Astrocyte (in vitro differentiated cells and primary cell): Measurements from ENCODE around the gene RTBDN. TPM values are rescaled to one million over a fixed set of nuclear protein-coding genes. Genes with fewer than 3 reads are reported as not detected.
A peak's percentile ranks its signal among the peaks of the same experiment; 100 is the strongest.

ENCODE experiments used
- DNase-seq: peaks from one replicate; pipeline ENCODE4 v3.0.0-alpha.2; 2010; ENCODE audit warnings: low read depth
- FAIRE-seq: peaks from 2 replicates; lab custom pipeline; 2011; peaks lifted over from hg19 to GRCh38; lab: Jason Lieb, UNC
- H2AFZ ChIP-seq: 2 replicates; pipeline ENCODE4 v1.6.0; 2012; ENCODE audit warnings: low read depth, low read length, inconsistent platforms
- H3K27ac ChIP-seq: 2 replicates; pipeline ENCODE4 v1.5.1; 2011; ENCODE audit warnings: low read depth, low read length, inconsistent platforms
- H3K27me3 ChIP-seq: 2 replicates; pipeline ENCODE4 v1.6.0; 2011; ENCODE audit warnings: low read length, inconsistent platforms; ENCODE audit not compliant: insufficient read depth
- H3K36me3 ChIP-seq: 2 replicates; pipeline ENCODE4 v1.5.1; 2011; ENCODE audit warnings: low read length, inconsistent platforms; ENCODE audit not compliant: insufficient read depth
- H3K4me1 ChIP-seq: 2 replicates; pipeline ENCODE4 v1.5.1; 2011; ENCODE audit warnings: low read length, inconsistent platforms; ENCODE audit not compliant: insufficient read depth
- H3K4me2 ChIP-seq: 2 replicates; pipeline ENCODE4 v1.6.0; 2012; ENCODE audit warnings: low read length, inconsistent platforms
- H3K4me3 ChIP-seq: 2 replicates; pipeline ENCODE4 v1.5.1; 2011; ENCODE audit warnings: low read depth, mild to moderate bottlenecking, low read length, inconsistent platforms; ENCODE audit not compliant: insufficient read depth
- H3K79me2 ChIP-seq: 2 replicates; pipeline ENCODE4 v1.6.0; 2012; ENCODE audit warnings: mild to moderate bottlenecking, low read length, inconsistent platforms; ENCODE audit not compliant: insufficient read depth
- H3K9ac ChIP-seq: 2 replicates; pipeline ENCODE4 v1.6.0; 2012; ENCODE audit warnings: mild to moderate bottlenecking, low read length, inconsistent platforms
- H3K9me3 ChIP-seq: 2 replicates; pipeline ENCODE4 v1.5.1; 2012; ENCODE audit warnings: low read depth, mild to moderate bottlenecking, low read length, inconsistent platforms; ENCODE audit not compliant: insufficient read depth
- H4K20me1 ChIP-seq: 2 replicates; pipeline ENCODE4 v1.6.0; 2012; ENCODE audit warnings: low read length, inconsistent platforms; ENCODE audit not compliant: insufficient read depth
- H3K27ac Mint-ChIP-seq: one replicate; pipeline ENCODE4 v1.8.0; 2021; ENCODE audit warnings: mild to moderate bottlenecking, mixed read lengths; ENCODE audit not compliant: unreplicated experiment
- H3K27me3 Mint-ChIP-seq: one replicate; pipeline ENCODE4 v1.8.0; 2021; ENCODE audit warnings: low read depth, mixed read lengths; ENCODE audit not compliant: unreplicated experiment
- H3K36me3 Mint-ChIP-seq: one replicate; pipeline ENCODE4 v1.8.0; 2021; ENCODE audit warnings: low read depth, mixed read lengths; ENCODE audit not compliant: unreplicated experiment
- H3K4me1 Mint-ChIP-seq: one replicate; pipeline ENCODE4 v1.8.0; 2021; ENCODE audit warnings: low read depth, mixed read lengths; ENCODE audit not compliant: unreplicated experiment
- H3K4me3 Mint-ChIP-seq: one replicate; pipeline ENCODE4 v1.8.0; 2021; ENCODE audit warnings: mild to moderate bottlenecking, moderate library complexity, mixed read lengths; ENCODE audit not compliant: unreplicated experiment
- H3K9me3 Mint-ChIP-seq: one replicate; pipeline ENCODE4 v1.8.0; 2021; ENCODE audit warnings: mild to moderate bottlenecking, mixed read lengths; ENCODE audit not compliant: unreplicated experiment
- CTCF ChIP-seq: IDR thresholded peaks from 2 replicates; pipeline ENCODE4 v1.5.1; 2011; ENCODE audit warnings: low read depth, mild to moderate bottlenecking, inconsistent platforms, low read length, moderate library complexity; ENCODE audit not compliant: insufficient read depth
- EZH2 ChIP-seq: IDR thresholded peaks from 2 replicates; pipeline ENCODE4 v1.6.1; 2012; ENCODE audit warnings: mild to moderate bottlenecking, low read length, inconsistent platforms; ENCODE audit not compliant: insufficient read depth
- total RNA-seq: library from RNA; stranded (reverse); gene quantifications from 2 replicates; pipeline ENCODE4 v1.2.1, GENCODE V29; 2021

Gene RTBDN
- total RNA-seq, 1 donor from 2014 or later, result not detected

DNA sequence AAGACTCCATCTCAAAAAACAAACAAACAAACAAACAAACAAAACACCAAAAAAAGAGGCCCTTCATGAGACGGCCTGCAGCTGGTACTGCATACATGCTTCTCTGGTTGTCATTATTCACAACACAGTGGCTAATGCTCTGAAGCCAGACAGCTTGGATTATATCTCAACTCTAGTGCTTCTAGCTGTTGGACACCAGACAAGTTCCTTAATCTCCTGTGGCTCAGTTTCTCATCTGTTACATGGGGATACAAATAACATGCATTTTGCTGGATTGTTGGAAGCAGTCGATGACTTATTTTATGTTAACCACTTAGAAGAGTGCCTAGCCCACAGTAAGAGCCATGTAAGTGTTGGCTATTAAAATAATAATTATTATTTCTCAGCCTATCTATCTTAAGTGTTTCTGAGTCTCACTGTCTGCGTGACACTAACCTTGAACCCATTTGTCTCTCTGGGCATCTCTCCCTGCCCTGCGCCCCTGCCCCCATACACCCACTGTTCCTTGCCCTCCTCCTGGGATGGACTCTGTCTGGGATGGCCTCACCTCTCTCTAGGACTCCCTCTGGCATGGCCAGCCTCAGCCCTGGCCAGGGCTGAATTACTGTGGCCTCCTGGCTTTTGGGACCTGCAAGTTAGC is 46.2 kb downstream of the RTBDN start:
- Histone ChIP-seq H3K4me1 (peaks cover 51% of the 10 kb centered on the region), H3K4me3 (no peak overlapping the region), H2AFZ (no peak overlapping the region), H3K79me2 (peaks cover 18% of the 10 kb centered on the region), H3K36me3 (no peaks in the 10 kb centered on the region), H3K9me3 (no peaks in the 10 kb centered on the region), H3K27me3 (no peaks in the 10 kb centered on the region), H4K20me1 (peaks cover 18% of the 10 kb centered on the region), H3K4me2 (peak overlapping the region; percentile 91), H3K27ac (peak overlapping the region; percentile 70), H3K9ac (peak overlapping the region; percentile 94)
- no peak overlapping the region for H3K4me3 Mint-ChIP-seq
- H3K27me3 Mint-ChIP-seq, result no peaks in the 10 kb centered on the region
- peaks cover 23% of the 10 kb centered on the region for H3K4me1 Mint-ChIP-seq
- peak overlapping the region; percentile 99 for H3K27ac Mint-ChIP-seq
- no peak for FAIRE-seq
- TF ChIP-seq CTCF, result no peak
- TF ChIP-seq EZH2, result no peak
- no peaks in the 10 kb centered on the region for H3K36me3 Mint-ChIP-seq
- H3K9me3 Mint-ChIP-seq, result no peaks in the 10 kb centered on the region
- no peak for DNase-seq

GRCh38 chr19:12787458-12787857 is 46.9 kb downstream of the RTBDN start:
- Histone ChIP-seq H3K9ac (no peak overlapping the region), H4K20me1 (peaks cover 11% of the 10 kb centered on the region), H3K4me2 (no peak overlapping the region), H3K4me3 (no peak overlapping the region), H3K36me3 (no peaks in the 10 kb centered on the region), H3K79me2 (peaks cover 11% of the 10 kb centered on the region), H3K9me3 (no peaks in the 10 kb centered on the region), H3K27ac (no peak overlapping the region), H3K4me1 (peaks cover 57% of the 10 kb centered on the region), H2AFZ (no peak overlapping the region), H3K27me3 (no peaks in the 10 kb centered on the region)
- H3K4me1 Mint-ChIP-seq, result peaks cover 23% of the 10 kb centered on the region
- TF ChIP-seq EZH2 (no peak), CTCF (no peak)
- H3K27ac Mint-ChIP-seq, result no peak overlapping the region
- no peaks in the 10 kb centered on the region for H3K36me3 Mint-ChIP-seq
- FAIRE-seq (no peak), DNase-seq (no peak)
- no peak overlapping the region for H3K4me3 Mint-ChIP-seq
- no peaks in the 10 kb centered on the region for H3K27me3 Mint-ChIP-seq
- no peaks in the 10 kb centered on the region for H3K9me3 Mint-ChIP-seq

DNA sequence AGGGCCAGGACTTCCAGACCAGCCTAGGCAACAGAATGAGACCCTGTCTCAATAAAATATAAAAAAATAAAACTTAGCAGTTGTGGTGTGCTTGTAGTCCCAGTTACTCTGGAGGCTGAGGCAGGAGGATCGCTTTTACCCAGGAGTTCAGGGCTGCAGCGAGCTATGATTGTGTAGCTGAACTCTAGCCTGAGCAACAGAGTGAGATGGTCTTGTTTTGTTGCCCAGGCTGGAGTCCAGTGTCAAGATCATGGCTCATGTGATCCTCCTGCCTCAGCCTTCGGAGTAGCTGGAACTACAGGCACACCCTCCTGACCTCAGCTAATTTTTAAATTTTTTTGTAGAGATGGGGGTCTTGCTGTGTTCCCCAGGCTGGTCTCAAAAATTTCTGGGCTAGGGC is 47.4 kb downstream of the RTBDN start:
- Histone ChIP-seq H4K20me1 (peaks cover 6% of the 10 kb centered on the region), H3K79me2 (peaks cover 6% of the 10 kb centered on the region), H3K9ac (no peak overlapping the region), H2AFZ (no peak overlapping the region), H3K36me3 (no peaks in the 10 kb centered on the region), H3K4me1 (peaks cover 62% of the 10 kb centered on the region), H3K27me3 (no peaks in the 10 kb centered on the region), H3K9me3 (no peaks in the 10 kb centered on the region), H3K4me3 (no peak overlapping the region), H3K4me2 (no peak overlapping the region), H3K27ac (no peak overlapping the region)
- Mint-ChIP-seq H3K27me3 (no peaks in the 10 kb centered on the region), H3K36me3 (no peaks in the 10 kb centered on the region), H3K9me3 (no peaks in the 10 kb centered on the region), H3K4me3 (no peak overlapping the region), H3K4me1 (peaks cover 25% of the 10 kb centered on the region), H3K27ac (no peak overlapping the region)
- DNase-seq (no peak), FAIRE-seq (no peak)
- TF ChIP-seq CTCF (no peak), EZH2 (no peak)
